Natural killer cell (primary cell): ENCODE measurements around the gene BTBD10. TPM values are rescaled to one million over a fixed set of nuclear protein-coding genes. Genes with fewer than 3 reads are reported as not detected.

Experiments used
- ATAC-seq, 3 donors: fragments of 150-1000 bp in 2 of 3; fragments of 200-7000 bp in 1 of 3; cut with Tn5 transposase; 1 replicate in 1 of 3; 2 replicates in 2 of 3; pipeline ENCODE4 v1.10.0; 2021; ENCODE audit warnings: mild to moderate bottlenecking in 2 of 3, moderate library complexity in 2 of 3
- DNase-seq, 2 donors: peaks; one replicate each; pipeline versions ENCODE4 v3.0.0 to v3.0.0-alpha.2; 2013 to 2021; ENCODE audit warnings: mixed read lengths in 1 of 2
- H3K27ac ChIP-seq: one replicate; pipeline ENCODE4 v1.5.1; 2013; ENCODE audit warnings: mild to moderate bottlenecking, low read length
- H3K27me3 ChIP-seq: one replicate; pipeline ENCODE4 v1.6.1; 2013; ENCODE audit warnings: low read length; ENCODE audit not compliant: control insufficient read depth, insufficient read depth
- H3K36me3 ChIP-seq: one replicate; pipeline ENCODE4 v1.6.1; 2013; ENCODE audit warnings: low read length; ENCODE audit not compliant: control insufficient read depth, insufficient read depth
- H3K4me1 ChIP-seq: one replicate; pipeline ENCODE4 v1.6.1; 2013; ENCODE audit warnings: low read length; ENCODE audit not compliant: control insufficient read depth, insufficient read depth
- H3K4me3 ChIP-seq: one replicate; pipeline ENCODE4 v1.5.1; 2013; ENCODE audit warnings: low read length
- H3K9me3 ChIP-seq: one replicate; pipeline ENCODE4 v1.6.1; 2013; ENCODE audit warnings: low read length; ENCODE audit not compliant: control insufficient read depth, insufficient read depth
- H3K27ac Mint-ChIP-seq, 2 donors: one replicate each; pipeline ENCODE4 v1.8.0; 2022; ENCODE audit warnings: mild to moderate bottlenecking in 2 of 2, mixed read lengths in 2 of 2, moderate library complexity in 1 of 2
- H3K27me3 Mint-ChIP-seq, 2 donors: one replicate each; pipeline ENCODE4 v1.8.0; 2022; ENCODE audit warnings: low read depth in 2 of 2, mixed read lengths in 2 of 2
- H3K36me3 Mint-ChIP-seq: one replicate; pipeline ENCODE4 v1.8.0; 2022; ENCODE audit warnings: mixed read lengths
- H3K4me1 Mint-ChIP-seq, 2 donors: one replicate each; pipeline ENCODE4 v1.8.0; 2022; ENCODE audit warnings: mixed read lengths in 2 of 2
- H3K4me3 Mint-ChIP-seq: one replicate; pipeline ENCODE4 v1.8.0; 2022; ENCODE audit warnings: mild to moderate bottlenecking, moderate library complexity, mixed read lengths
- H3K9me3 Mint-ChIP-seq, 2 donors: one replicate each; pipeline ENCODE4 v1.8.0; 2022; ENCODE audit warnings: mixed read lengths in 2 of 2
- WGBS: methylation state at CpG from one replicate; pipeline ENCODE4 v1.1.7; 2013; ENCODE audit warnings: missing lambda C conversion rate; ENCODE audit not compliant: insufficient coverage; 5-methylcytosine and 5-hydroxymethylcytosine counted together
- intact Hi-C: fragments of 100-400 bp; cut with micrococcal nuclease; formaldehyde crosslinking; loops from one replicate; pipeline ENCODE4 v1.14.2; 2022
- total RNA-seq, 4 donors: library from RNA; stranded (reverse); fragments of 120-200 nt in 1 of 4; gene quantifications; one replicate each; pipeline versions ENCODE4 v1.2.3 to v1.2.4, GENCODE V29; 2013 to 2022
- TF ChIP-seq, protein P1 (sequence below): fragments of 200-600 bp; IDR thresholded peaks from one replicate; pipeline ENCODE4 v1.8.0; 2022; ENCODE audit warnings: antibody characterized with exemption

Gene BTBD10
- total RNA-seq, 3 donors from 2014 or later (not counting 1 experiment from before 2014, with no cell fraction given), result 18.0 to 26.9 (median 23.2) TPM

DNA sequence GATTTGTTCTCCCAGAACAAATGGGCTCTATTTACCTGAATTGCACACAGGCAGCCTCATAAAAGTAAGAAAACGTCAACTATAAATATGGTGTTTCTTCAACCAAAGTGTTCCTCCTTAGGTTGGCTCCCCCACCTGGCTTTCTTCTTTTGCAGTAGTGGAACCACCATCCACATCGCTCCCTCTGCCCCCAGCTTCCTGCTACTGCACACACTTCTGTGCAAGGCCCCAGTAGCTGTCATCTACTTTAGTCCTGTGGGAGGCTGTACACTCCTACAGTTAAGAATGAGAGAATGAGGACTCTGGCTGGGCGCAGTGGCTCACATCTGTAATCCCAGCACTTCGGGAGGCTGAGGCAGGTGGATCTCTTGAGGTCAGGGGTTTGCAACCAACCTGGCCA, 95.9 kb downstream of the BTBD10 start:
- H3K4me1 Mint-ChIP-seq, result peaks cover 0 to 4% of the 10 kb centered on the region in 2 donors
- Histone ChIP-seq H3K27me3 (no peaks in the 10 kb centered on the region), H3K4me1 (no peaks in the 10 kb centered on the region), H3K36me3 (peaks cover 94% of the 10 kb centered on the region), H3K27ac (no peak overlapping the region), H3K9me3 (no peaks in the 10 kb centered on the region), H3K4me3 (no peak overlapping the region)
- H3K27me3 Mint-ChIP-seq, result no peaks in the 10 kb centered on the region
- no peaks in the 10 kb centered on the region for H3K9me3 Mint-ChIP-seq
- intact Hi-C loops, result no loop called here
- H3K36me3 Mint-ChIP-seq, result peaks cover 7% of the 10 kb centered on the region
- DNase-seq, result no peak
- H3K27ac Mint-ChIP-seq, result no peak overlapping the region
- ATAC-seq, result no peak
- TF ChIP-seq, protein P1, sequence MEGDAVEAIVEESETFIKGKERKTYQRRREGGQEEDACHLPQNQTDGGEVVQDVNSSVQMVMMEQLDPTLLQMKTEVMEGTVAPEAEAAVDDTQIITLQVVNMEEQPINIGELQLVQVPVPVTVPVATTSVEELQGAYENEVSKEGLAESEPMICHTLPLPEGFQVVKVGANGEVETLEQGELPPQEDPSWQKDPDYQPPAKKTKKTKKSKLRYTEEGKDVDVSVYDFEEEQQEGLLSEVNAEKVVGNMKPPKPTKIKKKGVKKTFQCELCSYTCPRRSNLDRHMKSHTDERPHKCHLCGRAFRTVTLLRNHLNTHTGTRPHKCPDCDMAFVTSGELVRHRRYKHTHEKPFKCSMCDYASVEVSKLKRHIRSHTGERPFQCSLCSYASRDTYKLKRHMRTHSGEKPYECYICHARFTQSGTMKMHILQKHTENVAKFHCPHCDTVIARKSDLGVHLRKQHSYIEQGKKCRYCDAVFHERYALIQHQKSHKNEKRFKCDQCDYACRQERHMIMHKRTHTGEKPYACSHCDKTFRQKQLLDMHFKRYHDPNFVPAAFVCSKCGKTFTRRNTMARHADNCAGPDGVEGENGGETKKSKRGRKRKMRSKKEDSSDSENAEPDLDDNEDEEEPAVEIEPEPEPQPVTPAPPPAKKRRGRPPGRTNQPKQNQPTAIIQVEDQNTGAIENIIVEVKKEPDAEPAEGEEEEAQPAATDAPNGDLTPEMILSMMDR, result no peak
- WGBS, result 92% methylated on average over 4 of the region's 4 CpGs
- no peak overlapping the region for H3K4me3 Mint-ChIP-seq

- H3K27me3 ChIP-seq, result no peaks in the 10 kb centered on the region
- Mint-ChIP-seq H3K27ac (no peak overlapping the region), H3K4me3 (no peak overlapping the region), H3K27me3 (no peaks in the 10 kb centered on the region), H3K4me1 (peaks cover 0 to 4% of the 10 kb centered on the region in 2 donors), H3K36me3 (peaks cover 7% of the 10 kb centered on the region), H3K9me3 (no peaks in the 10 kb centered on the region)
- intact Hi-C loops, result no loop called here
- TF ChIP-seq, protein P1, result no peak
- DNase-seq (no peak), ATAC-seq (no peak)
- H3K36me3 ChIP-seq, result peaks cover 93% of the 10 kb centered on the region
- H3K4me3 ChIP-seq, result no peak overlapping the region
- H3K4me1 ChIP-seq, result no peaks in the 10 kb centered on the region
- no peak overlapping the region for H3K27ac ChIP-seq
- H3K9me3 ChIP-seq, result no peaks in the 10 kb centered on the region
- WGBS, result 89% methylated on average over 6 of the region's 7 CpGs
Observed at GRCh38 chr11:13366266-13367026, 96.6 kb downstream of the BTBD10 start.

GRCh38 chr11:13364388-13364787, 98.6 kb downstream of the BTBD10 start:
- Histone ChIP-seq H3K4me3 (no peak overlapping the region), H3K36me3 (peaks cover 92% of the 10 kb centered on the region), H3K9me3 (no peaks in the 10 kb centered on the region), H3K27me3 (no peaks in the 10 kb centered on the region), H3K27ac (no peak overlapping the region), H3K4me1 (no peaks in the 10 kb centered on the region)
- WGBS, result 85% methylated on average over 2 of the region's 2 CpGs
- Mint-ChIP-seq H3K4me3 (no peak overlapping the region), H3K9me3 (no peaks in the 10 kb centered on the region), H3K27me3 (no peaks in the 10 kb centered on the region), H3K36me3 (peaks cover 28% of the 10 kb centered on the region), H3K27ac (peak overlapping the region; percentile 27 to 57), H3K4me1 (peaks cover 0 to 4% of the 10 kb centered on the region in 2 donors)
- TF ChIP-seq, protein P1, result no peak
- ATAC-seq, result no peak
- intact Hi-C loops, result no loop called here
- no peak for DNase-seq
